NCI-H748 (cell line): ENCODE measurements around the gene RNU1-4.
"Not testable (repeated sequence)": the region's sequence is repeated elsewhere in the genome, so short reads cannot be mapped to it uniquely, and the experiment has no call there.

ENCODE experiments used
- DNase-seq: peaks from one replicate; lab custom pipeline; 2025; ENCODE audit not compliant: unreplicated experiment; lab: John Stamatoyannopoulos, UW

Gene RNU1-4

GRCh38 chr1:16764820-16765655 lies 24.7 kb downstream of the RNU1-4 start:
- not testable (repeated sequence) for DNase-seq

- DNase-seq = not testable (repeated sequence)
Observed at GRCh38 chr1:16765731-16766605, 25.7 kb downstream of the RNU1-4 start.

DNA sequence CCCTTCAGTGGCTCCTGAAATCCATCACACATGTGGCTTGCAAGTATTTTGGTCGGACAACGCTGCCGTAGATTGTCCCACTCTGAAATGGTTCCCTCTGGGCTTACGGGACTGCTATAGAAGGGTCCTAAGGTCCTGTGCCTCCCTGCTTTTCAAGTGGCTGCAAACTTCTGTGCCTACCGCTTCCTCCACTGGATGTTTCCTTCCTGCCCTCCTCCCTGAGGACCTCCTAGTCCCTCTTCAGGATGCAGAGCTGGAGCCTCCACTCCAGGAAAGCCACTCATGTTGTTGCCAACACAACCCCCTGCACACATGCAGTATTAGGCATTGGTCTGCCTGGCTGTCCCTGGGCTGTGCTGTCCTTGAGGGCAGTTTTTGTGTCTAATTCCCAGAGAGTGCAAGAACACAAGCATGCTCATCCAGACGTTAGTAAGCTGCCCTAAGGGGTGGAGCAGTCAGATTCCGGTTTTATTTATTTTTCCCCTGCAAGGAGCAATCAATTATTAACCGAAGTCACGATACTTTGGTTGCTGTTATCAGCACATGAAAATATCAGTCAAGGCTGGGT lies 26.5 kb downstream of the RNU1-4 start:
- not testable (repeated sequence) for DNase-seq

GRCh38 chr1:16770139-16770759 lies 29.9 kb downstream of the RNU1-4 start:
- DNase-seq = not testable (repeated sequence)

DNA sequence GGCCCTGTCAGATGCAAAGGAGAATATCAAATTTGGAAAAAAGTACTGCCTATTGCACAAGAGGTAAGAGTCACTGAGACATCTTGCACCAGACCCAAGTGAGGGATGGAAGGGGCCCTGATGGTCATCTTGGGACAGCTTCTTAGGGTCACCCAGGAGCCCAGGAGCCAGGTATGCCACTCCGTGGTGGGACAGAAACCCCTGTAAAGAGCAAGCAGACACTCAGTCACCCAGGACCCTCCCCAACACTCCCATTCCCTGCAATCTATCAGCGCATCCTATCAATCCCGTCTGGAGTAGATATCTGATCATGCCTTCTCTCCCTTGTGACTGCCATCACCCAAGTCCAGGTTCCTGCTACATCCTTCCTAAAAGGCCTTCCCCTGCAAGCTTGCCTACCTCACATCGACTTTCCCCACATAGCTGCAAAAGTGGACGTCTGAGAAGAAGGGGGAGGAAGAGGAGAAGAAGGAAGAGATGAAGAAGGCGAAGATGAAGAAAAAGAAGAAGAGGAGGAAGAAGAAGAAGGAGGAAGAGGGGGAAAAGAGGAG lies 30.7 kb downstream of the RNU1-4 start:
- DNase-seq = not testable (repeated sequence)

GRCh38 chr1:16772275-16773204 lies 32.2 kb downstream of the RNU1-4 start:
- DNase-seq = not testable (repeated sequence)

GRCh38 chr1:16773205-16773596 lies 32.9 kb downstream of the RNU1-4 start:
- DNase-seq = not testable (repeated sequence)

DNA sequence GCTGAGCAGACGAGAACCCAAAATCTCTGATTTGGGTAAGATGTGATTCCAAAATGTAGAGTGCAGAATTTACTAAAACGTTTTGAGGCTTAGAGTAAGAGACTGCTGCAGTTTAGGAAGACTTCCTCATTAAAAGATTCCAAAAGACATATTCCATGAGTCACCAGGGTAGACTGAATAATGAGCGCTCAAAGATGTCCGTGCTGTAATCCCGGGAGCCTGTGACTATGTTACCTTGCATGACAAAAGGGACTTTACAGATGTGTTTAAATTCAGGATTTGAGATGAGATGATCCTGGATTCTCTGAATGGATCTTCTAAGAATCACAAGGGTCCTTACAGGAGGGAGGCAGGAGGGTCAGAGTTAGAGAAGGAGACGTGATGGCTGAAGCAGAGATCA lies 33.4 kb downstream of the RNU1-4 start:
- not testable (repeated sequence) for DNase-seq

DNA sequence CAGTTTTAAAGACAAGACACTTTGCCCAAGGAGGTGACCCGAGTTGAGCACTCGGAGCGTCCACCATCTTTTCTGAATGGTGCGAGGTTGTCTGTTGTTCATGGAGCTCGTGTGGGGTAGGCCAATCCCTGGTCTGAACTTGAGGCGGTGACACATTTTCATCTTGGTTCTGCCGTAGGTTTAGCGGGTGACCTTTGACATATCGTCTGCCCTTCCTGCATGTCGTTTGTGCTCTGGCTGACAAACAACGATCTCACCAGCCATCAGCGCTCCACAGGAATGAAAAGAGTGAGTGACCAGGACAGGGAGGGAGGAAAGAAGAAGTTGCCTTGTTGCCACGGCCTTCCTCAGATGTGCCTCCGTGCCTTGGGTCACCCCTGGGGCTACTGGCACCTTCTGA lies 34.5 kb downstream of the RNU1-4 start:
- not testable (repeated sequence) for DNase-seq

DNA sequence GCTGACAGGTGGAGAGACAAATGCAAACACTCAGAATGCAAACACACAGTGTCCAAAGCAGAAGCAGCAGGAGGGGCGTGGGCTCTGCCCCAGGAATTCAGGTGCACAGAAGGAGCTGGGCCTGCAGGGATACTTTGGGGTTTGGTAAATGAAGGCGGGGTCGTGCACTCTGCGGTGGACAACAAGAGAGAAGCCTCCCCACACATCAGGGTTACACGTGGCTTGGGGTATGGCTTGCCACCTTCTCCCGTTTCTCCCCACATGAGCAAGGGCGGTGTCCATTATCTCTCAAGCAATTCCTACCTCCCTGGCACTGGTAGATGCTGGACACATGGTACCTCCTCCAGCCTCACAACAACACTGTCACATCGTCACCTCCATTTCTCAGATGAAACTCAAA lies 35.0 kb downstream of the RNU1-4 start:
- DNase-seq = not testable (repeated sequence)

- not testable (repeated sequence) for DNase-seq
Observed at GRCh38 chr1:16776248-16776647, 35.9 kb downstream of the RNU1-4 start.

DNA sequence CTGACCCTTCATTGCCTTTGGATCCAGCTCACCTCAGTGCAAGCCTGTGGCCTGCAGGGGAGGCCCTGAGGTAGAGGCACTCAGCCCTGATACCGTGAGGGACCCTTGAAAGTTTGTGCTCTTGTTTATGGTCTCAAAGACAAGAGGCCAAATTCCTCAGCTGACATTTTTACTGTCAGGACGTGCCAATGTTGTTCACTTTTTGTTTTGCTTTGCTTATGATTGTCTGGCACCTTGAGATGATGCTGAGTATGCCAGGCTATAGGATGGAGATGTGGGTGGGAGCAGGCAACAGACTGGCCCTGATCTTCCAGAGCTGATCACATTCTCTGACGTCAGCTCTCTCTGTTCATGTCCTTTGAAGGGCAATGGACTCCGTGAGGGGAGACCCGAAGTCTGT lies 36.5 kb downstream of the RNU1-4 start:
- not testable (repeated sequence) for DNase-seq

DNA sequence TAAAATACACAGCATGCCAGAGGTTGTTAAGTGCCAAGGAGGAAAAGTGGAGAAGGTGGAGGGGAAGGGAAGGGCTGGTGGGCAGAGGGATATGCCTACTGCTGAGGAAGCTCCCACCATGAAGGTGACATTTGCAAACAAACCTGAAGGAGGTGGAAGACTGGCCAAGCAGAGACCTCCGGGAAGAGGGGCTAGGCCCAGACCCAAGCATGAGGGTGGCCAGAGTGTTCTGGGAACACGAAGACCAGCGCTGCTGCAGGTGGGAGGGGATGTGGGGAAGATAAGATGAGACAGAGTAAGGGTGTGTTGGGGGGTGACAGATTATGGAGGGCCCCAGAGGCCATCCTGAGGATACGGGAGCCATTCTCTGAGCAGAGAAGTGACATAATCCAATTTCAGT lies 37.5 kb downstream of the RNU1-4 start:
- DNase-seq = not testable (repeated sequence)

GRCh38 chr1:16779525-16779924 lies 39.2 kb downstream of the RNU1-4 start:
- DNase-seq = not testable (repeated sequence)

GRCh38 chr1:16781033-16781432 lies 40.7 kb downstream of the RNU1-4 start:
- not testable (repeated sequence) for DNase-seq

DNA sequence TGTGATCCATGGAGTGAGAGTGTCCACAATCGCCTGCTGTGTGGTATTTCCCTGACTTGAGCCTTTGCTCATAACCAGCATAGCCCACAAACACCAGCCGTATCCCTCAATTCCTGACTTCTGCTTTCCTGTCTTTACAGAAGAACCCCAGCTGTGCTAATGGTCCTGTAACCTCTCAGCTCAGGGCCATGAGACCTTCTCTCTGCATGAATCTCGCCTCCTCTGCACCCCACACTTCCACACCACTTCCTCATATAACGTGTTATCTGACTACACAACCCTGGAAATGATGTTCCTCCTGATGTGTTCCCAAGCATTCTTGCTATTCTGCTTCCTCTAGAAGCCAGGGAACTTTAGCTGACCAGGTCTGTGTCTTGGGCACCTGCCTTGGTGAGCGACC lies 41.3 kb downstream of the RNU1-4 start:
- not testable (repeated sequence) for DNase-seq

DNA sequence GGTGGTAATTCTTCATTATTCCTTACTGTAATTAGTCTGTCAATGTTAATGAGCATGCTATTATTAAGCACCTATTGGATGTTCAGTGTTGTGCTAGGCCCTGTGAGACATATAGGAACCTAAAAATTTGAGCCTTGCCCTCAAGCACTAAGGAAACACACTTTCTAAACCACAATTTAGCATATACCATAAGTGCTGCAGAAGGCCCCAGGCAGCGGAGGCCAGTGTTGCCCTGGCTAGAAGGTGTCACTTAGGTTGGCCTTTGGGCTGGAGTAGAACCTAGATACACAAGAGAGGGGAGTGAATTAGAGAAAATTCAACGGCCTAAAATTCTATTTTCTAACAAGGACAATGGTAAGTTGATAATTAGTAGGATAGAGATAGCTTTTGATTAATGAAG lies 44.6 kb downstream of the RNU1-4 start:
- not testable (repeated sequence) for DNase-seq

DNA sequence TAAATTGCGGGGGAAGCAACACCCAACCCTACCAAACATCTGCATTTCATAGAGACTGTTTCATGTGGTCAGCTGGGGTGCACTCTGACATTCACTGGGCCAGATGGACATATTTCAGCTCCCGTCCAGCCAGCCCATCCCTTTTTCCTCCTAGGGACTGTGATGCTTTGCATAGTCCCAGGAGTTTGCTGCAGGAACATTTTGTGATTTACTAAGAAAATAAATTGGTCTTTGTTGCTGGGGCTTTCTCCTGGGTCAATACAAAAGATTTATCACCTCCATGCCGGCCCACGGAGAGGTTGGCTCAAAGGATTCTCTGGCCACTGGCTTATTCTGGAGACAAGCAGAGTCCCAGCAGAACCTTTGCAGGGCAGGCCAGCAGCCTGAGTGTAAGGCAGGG lies 46.0 kb downstream of the RNU1-4 start:
- not testable (repeated sequence) for DNase-seq

- DNase-seq = not testable (repeated sequence)
Observed at GRCh38 chr1:16787175-16787574, 46.9 kb downstream of the RNU1-4 start.

- DNase-seq = not testable (repeated sequence)
Observed at GRCh38 chr1:16787711-16788110, 47.4 kb downstream of the RNU1-4 start.
